Measurements from ENCODE around the gene SLC27A1. TPM values are rescaled to one million over a fixed set of nuclear protein-coding genes. Genes with fewer than 3 reads are reported as not detected.

The SLC27A1 gene
- total RNA-seq: 13.2 and 22.4 TPM in 2 replicates

GRCh38 chr19:17470068-17470841 is at the start of gene SLC27A1:
SLC27A1 (plus strand) TSS chr19:17470524; CDS start chr19:17470541, 17 bp downstream.
- DNase-seq (ENCODE audit: low read depth in 2 of 2): peak; percentile 97 to 99

- no peak for DNase-seq (ENCODE audit: low read depth in 2 of 2)
Measured at GRCh38 chr19:17421942-17422341, 48.4 kb upstream of the SLC27A1 start.

- DNase-seq (ENCODE audit: low read depth in 2 of 2): no peak
Measured at GRCh38 chr19:17423429-17424208, 46.7 kb upstream of the SLC27A1 start.

- peak in 1 of 2 donors; percentile 30 for DNase-seq (ENCODE audit: low read depth in 2 of 2)
Measured at GRCh38 chr19:17424743-17425365, 45.5 kb upstream of the SLC27A1 start.

- DNase-seq (ENCODE audit: low read depth in 2 of 2): no peak
Measured at GRCh38 chr19:17429641-17430113, 40.6 kb upstream of the SLC27A1 start.

GRCh38 chr19:17431417-17431816 is 38.9 kb upstream of the SLC27A1 start:
- DNase-seq (ENCODE audit: low read depth in 2 of 2): no peak

- DNase-seq (ENCODE audit: low read depth in 2 of 2): no peak
Measured at GRCh38 chr19:17435218-17435617, 35.1 kb upstream of the SLC27A1 start.

GRCh38 chr19:17436094-17436873 is 34.0 kb upstream of the SLC27A1 start:
- DNase-seq (ENCODE audit: low read depth in 2 of 2): no peak

- no peak for DNase-seq (ENCODE audit: low read depth in 2 of 2)
Measured at GRCh38 chr19:17436874-17437267, 33.5 kb upstream of the SLC27A1 start.

- DNase-seq (ENCODE audit: low read depth in 2 of 2): peak in 1 of 2 donors; percentile 29
Measured at GRCh38 chr19:17441241-17442021, 28.9 kb upstream of the SLC27A1 start.

- DNase-seq (ENCODE audit: low read depth in 2 of 2): no peak
Measured at GRCh38 chr19:17445526-17446165, 24.7 kb upstream of the SLC27A1 start.

- DNase-seq (ENCODE audit: low read depth in 2 of 2): no peak
Measured at GRCh38 chr19:17447704-17448130, 22.6 kb upstream of the SLC27A1 start.

GRCh38 chr19:17448131-17448967 is 22.0 kb upstream of the SLC27A1 start, which contains the start of gene TMEM221:
TMEM221 (minus strand) TSS chr19:17448668; CDS start chr19:17448462, 206 bp downstream.
- DNase-seq (ENCODE audit: low read depth in 2 of 2): peak in 1 of 2 donors; percentile 19

GRCh38 chr19:17450264-17451075 is 19.9 kb upstream of the SLC27A1 start:
- DNase-seq (ENCODE audit: low read depth in 2 of 2): no peak

- DNase-seq (ENCODE audit: low read depth in 2 of 2): no peak
Measured at GRCh38 chr19:17451820-17452219, 18.5 kb upstream of the SLC27A1 start.

GRCh38 chr19:17454576-17455071 is 15.7 kb upstream of the SLC27A1 start:
- no peak for DNase-seq (ENCODE audit: low read depth in 2 of 2)

- DNase-seq (ENCODE audit: low read depth in 2 of 2): no peak
Measured at GRCh38 chr19:17455308-17456123, 14.8 kb upstream of the SLC27A1 start.
